ENCODE results near the gene CLMP. TPM values are rescaled to one million over a fixed set of nuclear protein-coding genes. Genes with fewer than 3 reads are reported as not detected.

CLMP gene
- total and polyA plus RNA-seq, 9 of the 15 experiments (the other 6 are each of a cell fraction or from before 2014, with no cell fraction given) = 0.02 to 0.15 (median 0.03) TPM; not detected in 6

DNA sequence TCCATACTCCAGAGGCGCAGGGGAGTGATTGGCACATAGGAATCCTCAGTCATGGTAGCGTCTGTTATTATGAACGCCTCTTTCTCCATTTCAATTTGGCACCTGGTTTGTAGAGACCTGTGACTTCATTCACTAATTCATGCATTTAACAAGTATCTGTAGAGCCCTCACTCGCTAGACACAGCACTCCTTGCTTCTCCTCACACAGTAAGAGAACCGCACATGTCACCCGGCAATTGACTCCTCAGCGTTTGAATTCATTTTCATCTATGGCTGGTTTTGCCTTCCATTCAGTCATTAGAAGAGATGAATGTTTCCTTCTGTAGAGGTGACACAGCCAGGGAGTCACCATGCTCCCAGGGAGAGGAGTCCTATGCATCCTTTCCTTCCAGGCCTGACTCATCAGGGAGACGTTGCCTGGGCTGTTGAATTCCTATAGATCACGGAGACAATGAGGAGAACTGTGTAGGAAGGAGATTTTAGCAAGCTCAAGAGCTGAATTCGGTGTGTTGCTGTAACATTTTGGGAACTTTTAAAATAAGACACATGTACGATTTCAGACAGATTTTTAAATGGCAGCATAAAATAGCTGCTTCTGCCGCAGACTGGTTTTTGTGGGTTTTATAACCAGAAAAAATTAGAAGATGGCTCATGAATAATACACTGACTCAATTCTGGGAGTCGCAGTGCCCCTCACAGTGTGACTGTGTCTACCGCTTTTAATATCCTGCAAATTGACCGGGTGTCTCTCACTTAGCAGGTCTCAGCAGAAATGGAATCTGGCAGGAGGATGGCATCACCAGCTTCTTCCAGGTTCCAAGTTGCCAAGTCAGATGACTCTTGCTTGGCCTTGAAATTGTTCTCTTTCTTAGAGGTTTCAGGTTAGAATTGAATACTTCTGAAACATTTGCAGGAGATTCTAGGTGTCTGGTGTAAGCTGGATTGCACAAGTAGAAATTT, 44.4 kb upstream of the CLMP start:
- ATAC-seq = no peak
- intact Hi-C loops (cut with micrococcal nuclease) = no loop called here
- DNase-seq (ENCODE audit: extremely low read depth in 1 of 4, low spot score in 3 of 4) = no peak
- CTCF ChIA-PET (ENCODE audit: low intra/inter-chr PET ratio) = no interaction called here
- in situ Hi-C loops (cut with MboI) = no loop called here
- H4K20me1 ChIP-seq (replicated peaks; ENCODE audit: control insufficient read depth, insufficient read depth, low read length) = no peaks in the 10 kb centered on the region
- H3K27ac ChIP-seq (ENCODE audit: extremely low read depth, low read depth, low read length) = no peak overlapping the region
- peaks cover 0 to 8% of the 10 kb centered on the region in 2 experiments; a peak in 2 of 5 replicates for H3K27me3 ChIP-seq (ENCODE audit: control insufficient read depth in 2 of 2, insufficient read depth in 2 of 2, low read length in 2 of 2)
- POLR2A ChIA-PET = no interaction called here
- H3K9me3 ChIP-seq (replicated peaks; ENCODE audit: control insufficient read depth, insufficient read depth, low read depth, low read length) = no peaks in the 10 kb centered on the region
- no peaks in the 10 kb centered on the region for H3K9me1 ChIP-seq (ENCODE audit: control insufficient read depth, insufficient read depth, low read length)
- under 1% methylated on average over 15 of the region's 15 CpGs for WGBS (ENCODE audit: insufficient coverage, low coverage, missing lambda C conversion rate)
- H2AFZ ChIP-seq (ENCODE audit: low read depth, low read length) = no peak overlapping the region
- FAIRE-seq = no peak
- H3K4me1 ChIP-seq (replicated peaks in 1 of 2; ENCODE audit: control insufficient read depth in 2 of 2, insufficient read depth in 2 of 2, low read length in 2 of 2) = no peaks in the 10 kb centered on the region
- H3K36me3 ChIP-seq (ENCODE audit: control insufficient read depth, insufficient read depth, low read length) = no peaks in the 10 kb centered on the region
- H3K4me3 ChIP-seq = no peak overlapping the region
- BruUV-seq (replicated peaks) = no TSS peak
- no peak overlapping the region for H3K4me2 ChIP-seq (ENCODE audit: insufficient read depth, low read length)
- H3K9ac ChIP-seq (ENCODE audit: insufficient read depth in 1 of 2, low read depth in 2 of 2, low read length in 2 of 2) = no peak overlapping the region
- H3K79me2 ChIP-seq (ENCODE audit: control insufficient read depth, insufficient read depth, low read length) = no peaks in the 10 kb centered on the region
- TF ChIP-seq ZFP30 (CRISPR knock-in tag; IDR thresholded peaks at IDR 0.05; ENCODE audit: borderline replicate concordance) (no peak), RNF2 (IDR thresholded peaks at IDR 0.05) (no peak), ZNF318 (IDR thresholded peaks at IDR 0.05; ENCODE audit: borderline replicate concordance in 1 of 2, low read depth in 1 of 2) (no peak), ZNF239 (CRISPR knock-in tag; IDR thresholded peaks at IDR 0.05) (no peak), PBX2 (CRISPR knock-in tag; IDR thresholded peaks at IDR 0.05; ENCODE audit: low read depth) (no peak), PBX2 (tag; conservative IDR thresholded peaks at IDR 0.05; ENCODE audit: low read depth) (no peak), SMAD3 (CRISPR knock-in tag; conservative IDR thresholded peaks at IDR 0.05) (no peak), KLF16 (IDR thresholded peaks at IDR 0.05) (no peak)

All from K562 (cell line).